HTR-8/SVneo (cell line): ENCODE measurements around the gene OR2T29.
"Not testable (repeated sequence)": the region's sequence is repeated elsewhere in the genome, so short reads cannot be mapped to it uniquely, and the experiment has no call there.

Experiments used
- DNase-seq: peaks from one replicate; pipeline ENCODE4 v3.0.0; 2011; ENCODE audit warnings: low spot score, mixed read lengths; ENCODE audit not compliant: insufficient read length
- FAIRE-seq: peaks from 2 replicates; lab custom pipeline; 2011; peaks lifted over from hg19 to GRCh38; lab: Jason Lieb, UNC

OR2T29 gene

GRCh38 chr1:248537449-248537848 is 25.1 kb downstream of the OR2T29 start:
- not testable (repeated sequence) for FAIRE-seq, DNase-seq

- FAIRE-seq, result no peak
- no peak for DNase-seq
Measured at GRCh38 chr1:248521856-248522255, 40.7 kb downstream of the OR2T29 start.

GRCh38 chr1:248510217-248510616 is 52.4 kb downstream of the OR2T29 start:
- DNase-seq, result not testable (repeated sequence)

DNA sequence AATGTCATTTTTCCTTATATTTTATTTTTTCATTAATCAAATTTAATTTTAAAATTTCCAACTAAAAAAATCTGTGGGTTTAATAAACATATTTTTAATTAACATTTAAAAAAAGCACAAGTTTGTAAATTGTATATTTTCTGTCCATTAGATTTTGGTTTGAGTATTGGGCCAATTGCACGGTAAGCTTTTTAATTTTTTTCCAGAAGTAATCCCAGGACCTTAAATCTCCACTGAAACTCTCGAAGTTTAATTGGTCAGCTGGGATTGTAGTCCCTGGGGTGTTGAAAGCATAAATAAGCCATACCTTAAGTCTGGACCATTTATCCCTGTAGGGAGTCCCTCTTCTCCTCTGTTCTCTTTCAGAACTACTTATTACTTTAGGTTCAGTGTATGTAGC is 54.8 kb downstream of the OR2T29 start, which contains the start of gene OR2G6:
TSS of gene OR2G6 (plus strand) at position 301 of the 400 bp plus-strand sequence. CDS start 13,574 bp downstream, outside the sequence.
- not testable (repeated sequence) for DNase-seq, FAIRE-seq

More at GRCh38 chr1:248510217-248510616, 52.4 kb downstream of the OR2T29 start:
- FAIRE-seq, result not testable (repeated sequence)
